Mesodermal cell (in vitro differentiated cells): ENCODE measurements around the gene RAD18.
A peak's percentile ranks its signal among the peaks of the same experiment; 100 is the strongest.

ENCODE experiments used
- H3K27ac ChIP-seq: 2 replicates; pipeline ENCODE4 v1.7.0; 2013; ENCODE audit warnings: mild to moderate bottlenecking, low read depth, low read length, moderate library complexity; ENCODE audit not compliant: severe bottlenecking
- H3K36me3 ChIP-seq: 2 replicates; pipeline ENCODE4 v1.7.1; 2013; ENCODE audit warnings: mild to moderate bottlenecking, low read length, moderate library complexity; ENCODE audit not compliant: control insufficient read depth, insufficient read depth
- H3K4me1 ChIP-seq: one replicate; pipeline ENCODE4 v1.7.1; 2013; ENCODE audit warnings: mild to moderate bottlenecking, low read length; ENCODE audit not compliant: insufficient read depth, control insufficient read depth, poor library complexity, severe bottlenecking
- H3K4me3 ChIP-seq: 2 replicates; pipeline ENCODE4 v1.7.0; 2013; ENCODE audit warnings: low read length, control low read depth, mild to moderate bottlenecking; ENCODE audit not compliant: insufficient read depth, poor library complexity, severe bottlenecking; ENCODE audit errors: extremely low read depth
- H3K9me3 ChIP-seq: 2 replicates; pipeline ENCODE4 v1.7.1; 2013; ENCODE audit warnings: mild to moderate bottlenecking, low read length, moderate library complexity; ENCODE audit not compliant: control insufficient read depth
- whole genome bisulfite sequencing, 2 experiments: methylation state at CpG; one replicate each; pipeline ENCODE4 v1.1.5; 2013; ENCODE audit warnings: missing lambda C conversion rate in 2 of 2; ENCODE audit not compliant: insufficient coverage in 2 of 2; 5-methylcytosine and 5-hydroxymethylcytosine counted together

RAD18 gene

DNA sequence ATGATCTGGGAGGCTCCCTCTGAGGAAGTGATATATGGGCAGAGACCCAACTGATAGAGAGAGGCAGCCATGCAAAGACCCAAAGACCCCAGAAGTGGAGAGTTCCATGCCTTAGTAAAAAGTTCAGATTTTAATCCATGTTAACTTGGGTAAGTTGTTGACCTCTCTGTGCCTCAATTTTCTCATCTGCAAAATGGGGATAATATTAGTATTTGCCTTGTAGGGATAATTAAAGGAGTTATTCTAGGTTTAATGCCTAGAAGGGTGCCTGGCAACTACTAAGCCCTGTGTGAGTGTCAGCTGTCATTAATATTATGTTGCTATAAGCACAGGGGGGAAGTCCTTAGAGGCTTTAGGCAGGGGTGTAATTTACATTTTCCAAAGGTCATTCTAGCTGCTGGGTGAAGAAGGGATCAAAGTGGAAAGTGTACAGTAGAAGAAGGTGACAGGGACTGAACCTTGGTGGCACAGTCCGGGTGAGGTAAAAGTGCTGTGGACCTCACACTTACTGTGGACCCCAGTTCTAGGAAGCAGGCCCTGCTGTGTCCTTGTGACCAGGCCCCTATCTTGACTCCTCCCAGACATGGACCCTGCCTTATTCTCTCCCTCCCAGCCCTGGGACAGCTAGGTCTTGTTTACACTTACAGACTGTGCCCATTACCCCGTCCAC lies 3.0 kb upstream of the RAD18 start:
- no peaks in the 10 kb centered on the region for H3K36me3 ChIP-seq
- H3K4me3 ChIP-seq = no peak overlapping the region
- peaks cover 18% of the 10 kb centered on the region for H3K4me1 ChIP-seq
- 77 to 82% methylated on average over 2 of the region's 2 CpGs for WGBS, 2 experiments
- H3K9me3 ChIP-seq = no peaks in the 10 kb centered on the region
- no peak overlapping the region for H3K27ac ChIP-seq

DNA sequence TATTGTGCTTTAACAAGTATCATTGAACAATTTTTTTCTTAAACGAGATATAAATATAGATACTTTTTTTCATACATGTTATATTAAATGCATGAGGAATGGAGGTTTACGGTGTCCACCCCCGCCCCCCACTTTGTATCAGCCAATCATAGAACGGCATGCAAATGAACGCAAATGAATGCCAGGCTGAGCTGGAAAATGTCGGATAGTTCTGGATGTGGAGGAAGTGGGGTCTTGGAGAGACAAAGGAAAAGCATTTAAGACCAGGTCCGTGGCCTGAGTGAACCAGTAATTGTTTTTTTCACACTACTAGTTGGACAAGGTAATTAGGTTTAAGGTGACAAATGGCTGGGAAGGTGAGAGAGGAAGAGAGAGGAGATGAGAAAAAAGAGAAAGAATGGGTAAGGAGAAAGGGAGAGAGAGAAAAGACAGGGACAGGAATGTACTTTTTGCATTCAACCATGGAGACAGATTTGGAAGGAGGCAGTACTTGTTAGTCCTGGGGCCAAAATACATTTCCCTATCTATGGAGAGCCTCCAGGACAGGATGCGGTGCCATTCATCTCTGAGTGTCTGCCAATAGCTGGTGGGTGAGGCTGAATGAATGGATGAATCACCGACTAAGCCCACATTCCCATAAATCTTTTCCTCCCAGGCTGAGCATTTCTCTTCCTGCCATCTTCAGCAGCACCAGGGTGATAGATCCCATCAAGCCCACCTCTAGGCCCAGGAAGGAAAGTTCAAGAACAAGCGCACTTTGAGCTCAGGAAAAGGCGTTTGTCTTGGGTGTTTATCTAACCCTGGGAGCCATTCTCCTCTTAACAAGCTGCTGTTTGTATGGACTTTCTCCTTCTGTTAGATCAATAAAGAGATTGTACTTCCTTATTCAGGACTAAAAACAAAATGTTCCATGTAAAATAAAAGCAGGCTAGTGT lies 1.4 kb upstream of the RAD18 start:
- Histone ChIP-seq H3K4me3 (no peak overlapping the region), H3K36me3 (no peaks in the 10 kb centered on the region), H3K27ac (peak overlapping the region; percentile 82), H3K9me3 (no peaks in the 10 kb centered on the region), H3K4me1 (peaks cover 18% of the 10 kb centered on the region)
- WGBS, 2 experiments = 62 to 64% methylated on average over 4 to 7 of the region's 11 CpGs

DNA sequence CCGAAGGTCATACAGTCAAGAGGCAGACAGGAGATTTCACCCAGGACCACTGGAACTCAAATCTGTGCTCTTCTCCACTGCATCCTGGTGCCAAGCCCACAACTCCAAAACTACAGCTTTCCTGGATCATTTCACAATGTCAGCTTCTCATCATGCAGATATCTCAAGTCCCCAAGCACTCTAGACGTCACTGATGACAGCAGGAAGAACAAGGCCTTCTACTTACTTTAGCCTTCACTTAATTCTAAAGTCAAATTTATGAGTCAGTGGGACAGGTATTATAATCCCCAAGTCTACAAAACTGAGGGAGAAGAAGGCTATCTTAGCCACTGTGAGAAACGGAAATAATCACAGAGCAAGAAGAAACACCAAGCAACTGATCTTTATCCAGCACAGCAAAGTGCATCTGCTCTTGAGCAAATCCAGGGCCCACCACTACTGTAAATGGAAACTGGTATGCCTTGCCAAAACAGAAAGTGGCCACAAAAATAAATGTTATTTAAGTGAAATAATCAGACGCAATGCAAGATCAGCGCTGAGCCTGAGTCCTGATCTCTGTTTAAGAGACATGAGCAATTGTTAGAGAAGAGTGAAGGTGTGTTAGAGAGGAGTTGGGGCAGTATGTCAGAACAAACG lies 928 bp downstream of the RAD18 start:
- H3K36me3 ChIP-seq = peaks cover 8% of the 10 kb centered on the region
- no peaks in the 10 kb centered on the region for H3K9me3 ChIP-seq
- peak overlapping the region; percentile 72 for H3K4me3 ChIP-seq
- H3K4me1 ChIP-seq = peaks cover 18% of the 10 kb centered on the region
- peak overlapping the region; percentile 55 for H3K27ac ChIP-seq
- WGBS, 2 experiments = 31 to 39% methylated on average over 5 of the region's 6 CpGs

DNA sequence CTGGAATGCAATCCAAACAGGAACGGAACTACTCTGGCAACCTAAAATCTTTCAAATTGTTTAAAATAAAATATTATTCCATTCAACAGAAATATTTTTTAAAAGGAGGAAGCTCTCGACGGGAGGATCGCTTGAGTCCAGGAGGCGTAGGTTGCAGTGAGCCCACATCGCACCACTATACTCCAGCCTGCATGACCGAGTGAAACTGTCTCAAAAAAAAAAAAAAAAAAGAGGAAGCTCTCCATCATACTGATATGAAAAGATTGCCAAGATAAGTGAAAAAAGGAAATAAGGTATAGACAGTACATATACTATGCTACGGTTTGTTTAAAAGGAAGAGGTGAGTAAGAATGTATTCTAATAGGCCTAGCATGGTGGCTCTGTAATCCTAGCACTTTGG lies 3.6 kb downstream of the RAD18 start:
- Histone ChIP-seq H3K4me3 (no peak overlapping the region), H3K27ac (no peak overlapping the region), H3K9me3 (no peaks in the 10 kb centered on the region), H3K4me1 (peaks cover 11% of the 10 kb centered on the region), H3K36me3 (peaks cover 13% of the 10 kb centered on the region)
- 80% methylated on average over 1 of the region's 8 CpGs; no CpG with 5 or more reads in 1 of the 2 experiments for WGBS, 2 experiments

DNA sequence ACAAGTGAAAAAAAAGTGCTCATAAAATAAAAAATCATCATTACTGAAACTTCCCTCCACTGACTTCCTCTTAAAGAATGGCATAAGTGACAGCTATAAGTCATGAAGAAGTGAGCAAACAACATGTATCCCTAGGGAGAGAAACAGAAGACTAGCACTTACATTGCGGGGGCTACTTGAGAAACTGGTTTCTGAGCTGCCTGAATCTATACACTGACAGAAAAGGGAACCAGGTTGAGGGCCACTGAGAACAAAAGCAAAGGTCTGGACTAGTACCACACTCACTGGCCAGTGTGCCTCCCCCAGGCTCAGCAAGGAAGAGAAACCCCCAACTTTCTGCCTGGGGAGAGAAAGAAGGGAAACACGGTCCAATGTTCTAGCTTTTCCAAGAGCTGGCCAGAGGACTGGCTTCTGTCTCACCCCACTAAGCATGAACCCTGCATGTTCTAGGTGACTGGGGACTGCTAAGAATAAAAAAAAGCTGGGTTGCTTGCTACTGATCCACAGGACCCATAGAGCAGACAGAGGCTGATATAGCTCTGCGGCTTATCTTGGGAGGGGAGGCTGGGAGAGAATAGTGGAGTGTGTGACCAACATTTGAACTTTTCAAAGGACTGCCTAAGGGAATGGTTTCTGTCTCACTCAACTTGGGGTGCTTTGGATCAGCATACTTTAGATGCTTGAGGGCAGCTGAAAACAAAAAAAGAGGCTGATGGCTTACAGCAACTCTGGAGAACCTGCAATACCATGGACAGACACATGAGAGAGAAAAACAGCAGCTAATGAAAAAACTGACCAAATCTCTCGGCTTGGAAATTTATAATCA lies 8.1 kb downstream of the RAD18 start:
- H3K27ac ChIP-seq = peak overlapping the region; percentile 48
- no peaks in the 10 kb centered on the region for H3K4me1 ChIP-seq
- peaks cover 13% of the 10 kb centered on the region for H3K36me3 ChIP-seq
- H3K9me3 ChIP-seq = no peaks in the 10 kb centered on the region
- WGBS, 2 experiments = 90 to 96% methylated on average over 2 to 3 of the region's 4 CpGs
- no peak overlapping the region for H3K4me3 ChIP-seq

DNA sequence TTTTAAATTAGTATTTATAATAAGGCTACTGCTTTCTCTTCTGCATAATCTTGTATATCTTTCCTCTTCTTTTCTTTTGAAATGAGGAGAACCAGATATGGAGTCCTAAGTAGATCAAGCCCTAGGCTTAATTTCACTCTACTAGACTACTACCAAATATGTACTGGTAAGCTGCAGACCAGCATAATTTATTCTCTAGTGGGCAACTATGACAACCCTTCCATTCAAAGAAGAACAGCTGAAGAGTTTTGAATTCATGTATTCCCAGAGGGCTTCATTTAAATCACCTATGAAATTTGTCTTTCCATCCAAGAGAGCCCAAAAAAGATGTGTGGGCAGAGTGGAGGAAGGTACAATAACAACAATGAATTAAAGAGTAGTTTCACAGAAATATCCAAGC lies 10.0 kb downstream of the RAD18 start:
- H3K4me1 ChIP-seq = no peaks in the 10 kb centered on the region
- no peaks in the 10 kb centered on the region for H3K9me3 ChIP-seq
- peaks cover 13% of the 10 kb centered on the region for H3K36me3 ChIP-seq
- no peak overlapping the region for H3K4me3 ChIP-seq
- no peak overlapping the region for H3K27ac ChIP-seq

DNA sequence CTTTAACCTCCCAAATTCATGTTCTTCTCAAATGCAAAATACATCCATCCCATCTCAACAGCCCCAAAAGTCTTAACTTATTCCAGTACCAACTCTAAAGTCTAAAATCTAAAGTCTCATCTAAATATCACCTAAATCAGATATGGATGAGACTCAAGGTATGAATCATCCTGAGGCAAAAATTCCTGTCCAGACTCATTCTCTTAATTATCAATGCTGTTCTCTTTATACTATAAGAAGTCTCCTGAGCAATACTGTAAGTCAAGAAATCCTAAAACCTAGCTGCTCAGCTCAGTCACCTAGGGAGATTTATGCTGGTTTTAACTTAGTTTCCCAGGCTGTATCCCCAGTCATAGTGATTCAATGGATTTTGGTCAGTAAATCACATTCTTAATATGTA lies 11.1 kb downstream of the RAD18 start:
- Histone ChIP-seq H3K4me3 (no peak overlapping the region), H3K9me3 (no peaks in the 10 kb centered on the region), H3K27ac (no peak overlapping the region), H3K36me3 (peaks cover 5% of the 10 kb centered on the region), H3K4me1 (no peaks in the 10 kb centered on the region)

DNA sequence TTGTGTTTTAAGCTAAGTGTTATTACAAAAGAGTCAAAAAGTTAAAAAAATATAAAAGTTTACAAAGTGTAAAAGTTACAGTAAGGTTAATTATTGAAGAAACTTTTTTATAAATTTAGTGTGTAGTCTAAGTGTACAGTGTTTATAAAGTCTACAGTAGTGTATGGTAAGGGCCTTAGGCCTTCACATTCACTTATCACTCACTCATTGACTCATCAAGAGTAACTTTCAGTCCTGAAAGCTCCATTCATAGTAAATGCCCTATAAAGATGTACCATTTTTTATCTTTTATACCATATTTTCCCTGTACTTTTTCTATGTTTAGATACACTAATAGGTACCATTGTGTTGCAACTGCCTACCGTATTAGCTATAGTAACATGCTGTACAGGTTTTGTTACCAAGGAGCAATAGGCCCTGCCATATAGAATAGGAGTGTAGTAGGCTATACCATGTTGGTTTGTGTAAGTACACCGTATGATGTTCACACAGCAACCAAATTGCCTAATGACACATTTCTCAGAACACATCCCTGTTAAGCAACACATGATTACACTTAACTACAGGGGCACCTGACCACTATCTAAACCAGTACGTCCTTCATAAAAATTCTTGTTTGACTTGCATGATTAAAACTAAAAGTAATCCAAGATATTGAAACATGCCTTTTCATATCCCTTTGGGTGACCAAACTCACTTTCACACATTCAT lies 17.2 kb downstream of the RAD18 start:
- Histone ChIP-seq H3K9me3 (peaks cover 6% of the 10 kb centered on the region), H3K27ac (no peak overlapping the region), H3K36me3 (peaks cover 45% of the 10 kb centered on the region), H3K4me1 (no peaks in the 10 kb centered on the region), H3K4me3 (no peak overlapping the region)
- WGBS, 2 experiments = 100% methylated on average over 1 of the region's 3 CpGs

DNA sequence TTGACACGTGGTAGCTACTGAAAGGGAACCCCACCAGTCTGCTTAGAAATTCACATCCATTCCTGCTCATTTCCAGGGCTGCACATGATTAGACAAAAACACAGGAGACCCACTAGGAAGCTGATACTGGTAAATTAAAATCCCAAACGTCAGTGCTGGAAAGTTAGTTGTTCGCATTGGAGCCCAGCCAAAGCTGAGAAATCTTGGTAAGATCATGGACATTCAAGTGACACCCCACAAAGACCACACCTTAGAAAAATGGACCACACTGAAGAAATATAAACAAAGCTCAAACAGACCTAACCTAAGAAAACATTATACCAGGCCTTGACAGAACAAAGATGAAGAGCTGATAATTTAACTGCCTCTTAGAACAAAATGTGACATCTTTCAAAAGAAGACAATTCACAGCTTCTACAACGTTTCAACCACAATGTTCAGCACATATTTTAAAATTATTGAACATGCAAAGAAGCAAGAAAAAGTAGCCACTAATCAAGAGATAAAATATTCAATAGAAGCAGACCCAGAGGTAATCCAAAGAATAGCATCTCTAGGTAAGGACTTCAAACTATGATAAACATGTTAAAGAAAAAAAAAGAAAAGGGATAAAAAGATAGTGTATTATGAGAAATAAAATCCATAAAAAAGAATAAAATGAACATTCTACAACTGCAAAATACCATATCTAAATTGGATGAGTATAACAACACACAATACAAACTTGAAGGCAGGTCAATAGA lies 20.4 kb downstream of the RAD18 start:
- H3K27ac ChIP-seq = no peak overlapping the region
- WGBS, 2 experiments = 90 to 96% methylated on average over 2 of the region's 4 CpGs
- H3K36me3 ChIP-seq = peaks cover 67% of the 10 kb centered on the region

More for the DNA sequence above, 20.4 kb downstream of the RAD18 start:
- peaks cover 6% of the 10 kb centered on the region for H3K9me3 ChIP-seq
- H3K4me3 ChIP-seq = no peak overlapping the region
- no peaks in the 10 kb centered on the region for H3K4me1 ChIP-seq
